ENCODE data around the gene TM4SF20. TPM values are rescaled to one million over a fixed set of nuclear protein-coding genes. Genes with fewer than 3 reads are reported as not detected.

Gene TM4SF20
- total and polyA plus RNA-seq, 2 donors (not counting 1 experiment from before 2014, with no cell fraction given), result 1.3 TPM; not detected in 1

- Histone ChIP-seq H3K4me2 (ENCODE audit: extremely low read depth, insufficient read depth, low read length) (no peak overlapping the region), H4K20me1 (ENCODE audit: control insufficient read depth, extremely low read depth, insufficient read depth, low read length) (no peaks in the 10 kb centered on the region), H3K79me2 (ENCODE audit: control insufficient read depth, insufficient read depth, low read length) (no peaks in the 10 kb centered on the region), H3K9ac (ENCODE audit: insufficient read depth, low read length) (no peak overlapping the region), H3K36me3 (ENCODE audit: control insufficient read depth, insufficient read depth, low read length) (no peaks in the 10 kb centered on the region), H3K9me3 (ENCODE audit: control insufficient read depth, insufficient read depth, low read depth, low read length) (no peaks in the 10 kb centered on the region), H3K27ac (ENCODE audit: insufficient read depth, low read length) (no peak overlapping the region), H3K27me3 (ENCODE audit: control insufficient read depth, insufficient read depth, low read length) (no peaks in the 10 kb centered on the region), H3K4me1 (ENCODE audit: control insufficient read depth, extremely low read depth, insufficient read depth, low read length) (no peaks in the 10 kb centered on the region), H2AFZ (ENCODE audit: low read length) (no peak overlapping the region), H3K4me3 (replicated peaks in 1 of 4; ENCODE audit: control extremely low read depth in 1 of 4, insufficient read depth in 1 of 4, low read depth in 3 of 4, low read length in 4 of 4) (no peak overlapping the region)
- TF ChIP-seq CTCF (conservative IDR thresholded peaks at IDR 0.05 in 1 of 2, IDR thresholded peaks at IDR 0.05 in 1 of 2; ENCODE audit: low read depth in 1 of 2, low read length in 2 of 2) (no peak), EZH2 (IDR thresholded peaks at IDR 0.05; ENCODE audit: low read length, missing control alignments) (no peak)
- DNase-seq (ENCODE audit: low read depth in 2 of 2), result peak in 1 of 2 donors; percentile 30
Measured at GRCh38 chr2:227402959-227403358, 23.9 kb upstream of the TM4SF20 start.

DNA sequence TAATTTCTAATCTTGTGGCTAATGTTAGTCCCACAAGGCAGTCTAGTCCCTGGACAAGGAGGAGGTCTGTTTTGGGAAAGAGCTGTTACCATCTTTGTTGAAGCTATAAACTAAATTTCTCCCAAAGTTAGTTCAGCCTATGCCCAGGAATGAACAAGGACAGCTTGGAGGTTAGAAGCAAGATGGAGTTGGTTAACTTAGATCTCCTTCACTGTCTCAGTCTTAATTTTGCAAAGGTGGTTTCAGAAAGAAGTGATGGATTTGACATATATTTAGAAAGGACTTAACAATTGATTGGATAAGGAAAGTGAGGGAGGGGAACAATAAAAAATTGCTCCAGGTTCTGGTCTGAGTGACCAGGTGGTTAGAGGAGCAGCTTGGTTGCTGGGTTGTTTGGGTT is 23.2 kb upstream of the TM4SF20 start:
- Histone ChIP-seq H3K9me3 (ENCODE audit: control insufficient read depth, insufficient read depth, low read depth, low read length) (no peaks in the 10 kb centered on the region), H2AFZ (ENCODE audit: low read length) (no peak overlapping the region), H3K79me2 (ENCODE audit: control insufficient read depth, insufficient read depth, low read length) (no peaks in the 10 kb centered on the region), H3K4me3 (replicated peaks in 1 of 4; ENCODE audit: control extremely low read depth in 1 of 4, insufficient read depth in 1 of 4, low read depth in 3 of 4, low read length in 4 of 4) (no peak overlapping the region), H3K9ac (ENCODE audit: insufficient read depth, low read length) (no peak overlapping the region), H3K4me2 (ENCODE audit: extremely low read depth, insufficient read depth, low read length) (no peak overlapping the region), H4K20me1 (ENCODE audit: control insufficient read depth, extremely low read depth, insufficient read depth, low read length) (no peaks in the 10 kb centered on the region), H3K36me3 (ENCODE audit: control insufficient read depth, insufficient read depth, low read length) (no peaks in the 10 kb centered on the region), H3K4me1 (ENCODE audit: control insufficient read depth, extremely low read depth, insufficient read depth, low read length) (no peaks in the 10 kb centered on the region), H3K27ac (ENCODE audit: insufficient read depth, low read length) (no peak overlapping the region), H3K27me3 (ENCODE audit: control insufficient read depth, insufficient read depth, low read length) (no peaks in the 10 kb centered on the region)
- TF ChIP-seq EZH2 (IDR thresholded peaks at IDR 0.05; ENCODE audit: low read length, missing control alignments) (no peak), CTCF (conservative IDR thresholded peaks at IDR 0.05 in 1 of 2, IDR thresholded peaks at IDR 0.05 in 1 of 2; ENCODE audit: low read depth in 1 of 2, low read length in 2 of 2) (no peak)
- DNase-seq (ENCODE audit: low read depth in 2 of 2), result no peak

GRCh38 chr2:227401550-227401949 is 22.4 kb upstream of the TM4SF20 start:
- no peak overlapping the region for H3K4me2 ChIP-seq (ENCODE audit: extremely low read depth, insufficient read depth, low read length)
- no peak for DNase-seq (ENCODE audit: low read depth in 2 of 2)
- no peak overlapping the region for H2AFZ ChIP-seq (ENCODE audit: low read length)
- no peaks in the 10 kb centered on the region for H3K79me2 ChIP-seq (ENCODE audit: control insufficient read depth, insufficient read depth, low read length)
- H3K9me3 ChIP-seq (ENCODE audit: control insufficient read depth, insufficient read depth, low read depth, low read length), result no peaks in the 10 kb centered on the region
- H3K4me3 ChIP-seq (replicated peaks in 1 of 4; ENCODE audit: control extremely low read depth in 1 of 4, insufficient read depth in 1 of 4, low read depth in 3 of 4, low read length in 4 of 4), result no peak overlapping the region
- no peaks in the 10 kb centered on the region for H3K27me3 ChIP-seq (ENCODE audit: control insufficient read depth, insufficient read depth, low read length)
- H3K4me1 ChIP-seq (ENCODE audit: control insufficient read depth, extremely low read depth, insufficient read depth, low read length), result no peaks in the 10 kb centered on the region
- no peak overlapping the region for H3K27ac ChIP-seq (ENCODE audit: insufficient read depth, low read length)
- no peak for TF ChIP-seq CTCF (conservative IDR thresholded peaks at IDR 0.05 in 1 of 2, IDR thresholded peaks at IDR 0.05 in 1 of 2; ENCODE audit: low read depth in 1 of 2, low read length in 2 of 2)
- no peak for TF ChIP-seq EZH2 (IDR thresholded peaks at IDR 0.05; ENCODE audit: low read length, missing control alignments)
- no peak overlapping the region for H3K9ac ChIP-seq (ENCODE audit: insufficient read depth, low read length)
- no peaks in the 10 kb centered on the region for H4K20me1 ChIP-seq (ENCODE audit: control insufficient read depth, extremely low read depth, insufficient read depth, low read length)
- H3K36me3 ChIP-seq (ENCODE audit: control insufficient read depth, insufficient read depth, low read length), result no peaks in the 10 kb centered on the region
